Measurements from ENCODE around the gene PSMD5. TPM values are rescaled to one million over a fixed set of nuclear protein-coding genes. Genes with fewer than 3 reads are reported as not detected.
A peak's percentile ranks its signal among the peaks of the same experiment; 100 is the strongest.

The PSMD5 gene
- total and polyA plus RNA-seq, 8 donors: 14.8 to 39.1 (median 21.2) TPM

GRCh38 chr9:120841930-120842684 lies 615 bp downstream of the PSMD5 start:
- no peak for DNase-seq
- H3K4me1 ChIP-seq: peaks cover 15 to 80% (median 45%) of the 10 kb centered on the region in 4 donors
- peaks cover 0 to 29% (median 8%) of the 10 kb centered on the region in 4 donors for H3K36me3 ChIP-seq
- peak overlapping the region; percentile 81 to 97 (median 96) for H3K27ac ChIP-seq
- no peaks in the 10 kb centered on the region for H3K27me3 ChIP-seq
- WGBS, 5 donors: 28 to 55% (median 34%) methylated on average over 18 of the region's 18 CpGs
- H3K4me3 ChIP-seq: peak overlapping the region; percentile 75 to 92 (median 78)
- intact Hi-C loops (cut with DNase I; ENCODE audit: low total_unique reads): no loop called here
- TF ChIP-seq POLR2AphosphoS5 (IDR thresholded peaks at IDR 0.05) (no peak), EP300 (IDR thresholded peaks at IDR 0.05) (no peak), POLR2A (IDR thresholded peaks at IDR 0.05) (no peak), CTCF (IDR thresholded peaks at IDR 0.05) (no peak)
- H3K9me3 ChIP-seq: no peaks in the 10 kb centered on the region

GRCh38 chr9:120839146-120839545 lies 3.6 kb downstream of the PSMD5 start:
- H3K4me1 ChIP-seq: peaks cover 15 to 60% (median 38%) of the 10 kb centered on the region in 4 donors
- intact Hi-C loops (cut with DNase I; ENCODE audit: low total_unique reads): no loop called here
- no peaks in the 10 kb centered on the region for H3K9me3 ChIP-seq
- no peak for DNase-seq
- H3K27ac ChIP-seq: peak overlapping the region in 1 of 5 donors; percentile 36
- no peak overlapping the region for H3K4me3 ChIP-seq
- H3K36me3 ChIP-seq: peaks cover 7 to 33% (median 23%) of the 10 kb centered on the region in 4 donors
- WGBS, 5 donors: 56 to 78% (median 62%) methylated on average over 2 of the region's 2 CpGs
- TF ChIP-seq EP300 (IDR thresholded peaks at IDR 0.05): no peak
- no peak for TF ChIP-seq POLR2A (IDR thresholded peaks at IDR 0.05)
- TF ChIP-seq CTCF (IDR thresholded peaks at IDR 0.05): no peak
- TF ChIP-seq POLR2AphosphoS5 (IDR thresholded peaks at IDR 0.05): no peak
- no peaks in the 10 kb centered on the region for H3K27me3 ChIP-seq

- no peak for DNase-seq
- no peak overlapping the region for H3K4me3 ChIP-seq
- no peak overlapping the region for H3K27ac ChIP-seq
- intact Hi-C loops (cut with DNase I; ENCODE audit: low total_unique reads): no loop called here
- WGBS, 5 donors: 80 to 92% (median 85%) methylated on average over 3 of the region's 3 CpGs
- H3K9me3 ChIP-seq: no peaks in the 10 kb centered on the region
- H3K36me3 ChIP-seq: peaks cover 10 to 40% (median 28%) of the 10 kb centered on the region in 4 donors
- peaks cover 9 to 49% (median 31%) of the 10 kb centered on the region in 4 donors for H3K4me1 ChIP-seq
- H3K27me3 ChIP-seq: no peaks in the 10 kb centered on the region
- no peak for TF ChIP-seq CTCF (IDR thresholded peaks at IDR 0.05)
- TF ChIP-seq POLR2A (IDR thresholded peaks at IDR 0.05): no peak
- no peak for TF ChIP-seq POLR2AphosphoS5 (IDR thresholded peaks at IDR 0.05)
- TF ChIP-seq EP300 (IDR thresholded peaks at IDR 0.05): no peak
Measured at GRCh38 chr9:120837921-120838320, 4.8 kb downstream of the PSMD5 start.

GRCh38 chr9:120833325-120833724 lies 9.4 kb downstream of the PSMD5 start:
- TF ChIP-seq CTCF (IDR thresholded peaks at IDR 0.05) (no peak), POLR2A (IDR thresholded peaks at IDR 0.05) (no peak), POLR2AphosphoS5 (IDR thresholded peaks at IDR 0.05) (no peak), EP300 (IDR thresholded peaks at IDR 0.05) (no peak)
- Histone ChIP-seq H3K9me3 (no peaks in the 10 kb centered on the region), H3K4me1 (peaks cover 0 to 9% (median 3%) of the 10 kb centered on the region in 4 donors), H3K27me3 (no peaks in the 10 kb centered on the region), H3K36me3 (peaks cover 48 to 71% (median 67%) of the 10 kb centered on the region in 4 donors), H3K27ac (no peak overlapping the region), H3K4me3 (no peak overlapping the region)
- WGBS, 5 donors: 92 to 98% (median 95%) methylated on average over 7 of the region's 7 CpGs
- no peak for DNase-seq
- intact Hi-C loops (cut with DNase I; ENCODE audit: low total_unique reads): no loop called here
